Mesenteric fat pad (tissue), 1 donor: ENCODE data around the gene TMEM119. TPM values are rescaled to one million over a fixed set of nuclear protein-coding genes. Genes with fewer than 3 reads are reported as not detected.

Source experiments
- DNase-seq: peaks from one replicate; pipeline ENCODE4 v3.0.0-alpha.2; 2020; ENCODE audit warnings: low spot score
- long read RNA-seq: library from polyadenylated mRNA; unstranded; transcript quantifications from one replicate; pipeline ENCODE4 v2.0.0, GENCODE V29; 2020
- total RNA-seq: library from RNA; stranded (reverse); fragmentation: NEBNext Ultra II Directional; extraction: Animal tissue kit (Norgen Biotek cat#: 25700); gene quantifications from one replicate; pipeline ENCODE4 v1.2.1, GENCODE V29; 2021
- donor health status: DM: yes; HTN: yes; CAD: no.

Gene TMEM119
- total RNA-seq: 13.0 TPM
- long read RNA-seq, transcript TMEM119-201 (2 exons, 2,707 nt): major isoform, 23 of 54 reads
- long read RNA-seq, partial matches to known transcripts: 0 of 54 reads
- long read RNA-seq, other reads (novel, unspliced or antisense): 28 of 54 reads

- no peak for DNase-seq
These were observed at the start of gene TMEM119 for GRCh38 chr12:108597559-108598471. TMEM119 (minus strand) TSS chr12:108598084; CDS start chr12:108592383, 5,701 bp downstream.

DNA sequence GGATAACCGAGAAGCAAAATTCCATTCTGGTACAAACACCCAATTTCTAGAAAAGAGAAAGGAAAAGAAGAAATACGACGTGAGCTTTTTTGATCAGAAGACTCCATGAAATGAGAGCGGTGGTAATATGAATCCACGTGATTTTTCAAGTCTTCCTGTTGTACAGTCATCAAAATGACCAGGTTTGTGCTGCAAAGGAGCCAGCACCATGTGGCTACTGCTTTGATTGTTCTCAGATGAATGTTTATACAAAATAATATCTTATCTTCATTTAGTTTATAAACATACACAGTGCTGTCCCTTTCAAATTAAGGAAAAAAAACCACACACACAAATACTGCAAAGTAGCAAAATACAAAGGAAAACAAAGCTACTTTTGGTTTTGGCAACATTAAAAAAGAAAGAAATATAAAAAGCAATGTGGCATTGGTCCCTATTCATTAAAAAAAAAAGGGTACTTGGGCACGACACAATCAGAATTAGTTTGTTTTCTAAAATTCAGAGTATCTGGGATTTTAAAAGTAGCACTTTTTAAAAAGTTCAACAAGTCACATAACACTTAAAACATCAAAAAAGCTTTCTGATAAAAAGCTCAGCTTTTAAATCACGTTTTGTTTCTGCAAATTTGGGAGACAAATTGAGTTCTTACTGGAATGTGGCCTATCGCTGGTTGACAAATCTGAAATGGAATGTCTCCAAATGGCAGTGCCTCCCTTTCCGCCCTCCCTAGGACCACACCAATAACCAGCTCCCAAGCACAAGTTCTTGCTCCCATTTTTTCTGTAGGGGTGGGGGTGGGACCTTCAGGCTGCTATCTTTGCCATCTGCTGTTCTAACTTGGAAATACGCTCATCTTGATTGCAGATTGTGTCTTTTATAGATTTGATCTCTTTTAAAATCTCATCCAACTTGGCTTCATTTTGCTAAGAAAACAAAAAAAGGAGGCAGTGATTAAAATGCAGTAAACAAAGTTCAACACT lies 49.0 kb upstream of the TMEM119 start:
- DNase-seq: no peak

DNA sequence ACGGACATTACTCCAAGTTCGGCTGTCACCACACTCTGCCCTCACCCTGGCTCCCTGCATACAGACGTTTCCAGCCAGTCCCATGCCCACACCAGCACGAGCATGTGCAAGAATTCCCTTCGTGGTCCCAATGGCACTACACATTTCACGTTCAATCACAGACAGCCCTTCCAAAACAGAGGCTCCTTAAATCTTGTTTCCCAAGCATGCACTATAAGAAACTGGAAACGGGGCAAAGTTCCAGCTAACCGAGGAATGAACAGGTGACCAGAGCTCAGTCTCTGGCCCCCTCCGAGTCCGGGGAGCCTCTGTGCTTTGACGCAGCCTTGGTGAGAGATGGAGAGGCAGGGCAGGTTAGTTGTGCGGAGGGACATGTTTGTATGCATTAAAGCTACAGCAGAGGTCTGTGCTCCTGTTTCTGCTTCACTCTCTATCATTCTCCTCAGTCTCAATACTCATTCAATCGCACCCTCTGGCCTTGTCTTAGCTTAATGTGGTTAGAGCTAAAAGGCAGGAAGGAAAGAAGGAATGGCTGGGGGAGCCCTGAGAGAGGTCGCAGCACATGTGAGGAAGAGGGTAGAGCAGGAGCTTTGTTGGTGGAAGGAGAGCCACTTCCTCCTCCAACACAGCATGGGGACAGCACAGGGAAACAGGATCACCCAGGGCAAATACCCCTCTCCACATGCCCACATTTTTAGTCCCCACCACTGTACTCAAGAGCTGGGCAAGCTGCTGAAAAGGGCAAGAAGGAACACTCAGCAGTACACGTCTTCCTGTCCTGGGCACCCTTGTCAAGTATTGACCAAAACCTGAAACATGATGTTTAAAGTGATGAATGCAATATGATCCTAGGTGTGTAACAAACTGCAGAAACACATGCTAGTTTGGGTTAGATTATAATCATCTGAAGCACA lies 48.1 kb upstream of the TMEM119 start:
- DNase-seq: no peak

DNA sequence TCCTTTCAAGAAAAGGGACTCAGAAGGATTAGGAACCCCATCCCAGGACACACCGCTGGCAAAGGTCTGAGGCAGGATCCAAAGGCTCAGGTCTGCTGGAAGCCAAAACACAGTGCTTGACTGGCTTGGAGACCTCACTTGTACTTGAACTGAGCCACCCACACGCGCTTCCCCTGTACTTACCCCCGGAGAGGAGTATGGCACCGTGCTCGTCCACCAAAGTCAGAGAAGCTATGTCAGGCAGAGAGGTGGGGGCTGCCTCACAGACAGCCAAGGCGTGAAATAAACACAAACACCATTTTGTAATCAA lies 46.9 kb upstream of the TMEM119 start:
- DNase-seq: no peak

DNA sequence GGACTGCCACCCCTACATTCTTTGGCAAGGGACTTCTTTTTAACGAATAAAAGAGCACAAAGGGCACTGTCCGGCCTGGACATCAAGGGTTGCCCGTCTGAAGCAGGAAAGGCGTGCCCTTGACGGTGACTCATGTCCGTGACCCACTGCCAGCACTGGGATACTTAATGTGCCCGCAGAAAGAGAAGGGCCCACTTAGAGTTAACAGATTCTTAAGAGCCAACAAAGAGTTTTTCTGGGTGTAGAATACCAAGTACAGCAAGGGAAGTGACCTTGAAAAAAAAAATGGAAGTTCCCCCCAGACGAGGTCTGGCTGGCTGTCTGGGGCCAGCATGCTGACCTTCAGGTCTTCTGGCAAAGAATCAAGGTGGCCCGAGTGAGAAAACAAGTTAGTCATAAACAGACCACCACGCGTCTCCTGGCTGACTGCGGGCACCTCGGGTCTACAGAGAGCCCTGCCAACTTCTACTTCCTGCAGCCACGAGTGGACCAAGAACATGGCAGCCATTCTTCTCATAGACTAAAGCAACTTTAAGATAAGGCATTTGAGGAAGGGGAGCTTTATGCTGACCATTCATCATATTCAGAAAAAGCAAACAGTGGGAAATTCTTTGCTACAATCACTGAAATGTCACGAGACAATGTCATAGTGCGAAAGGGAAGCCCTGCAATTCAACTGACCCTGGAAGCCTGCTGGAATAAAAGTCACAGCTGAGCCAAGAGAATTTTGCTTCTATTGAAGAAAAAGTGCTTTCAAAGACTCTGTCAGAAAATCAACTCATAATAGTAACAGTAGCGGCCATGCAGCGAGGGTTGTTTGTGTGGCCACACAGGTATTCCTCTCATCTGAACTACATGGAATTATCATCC lies 46.3 kb upstream of the TMEM119 start:
- no peak for DNase-seq

- DNase-seq: no peak
These were observed 45.2 kb upstream of the TMEM119 start for GRCh38 chr12:108642899-108643654.

DNA sequence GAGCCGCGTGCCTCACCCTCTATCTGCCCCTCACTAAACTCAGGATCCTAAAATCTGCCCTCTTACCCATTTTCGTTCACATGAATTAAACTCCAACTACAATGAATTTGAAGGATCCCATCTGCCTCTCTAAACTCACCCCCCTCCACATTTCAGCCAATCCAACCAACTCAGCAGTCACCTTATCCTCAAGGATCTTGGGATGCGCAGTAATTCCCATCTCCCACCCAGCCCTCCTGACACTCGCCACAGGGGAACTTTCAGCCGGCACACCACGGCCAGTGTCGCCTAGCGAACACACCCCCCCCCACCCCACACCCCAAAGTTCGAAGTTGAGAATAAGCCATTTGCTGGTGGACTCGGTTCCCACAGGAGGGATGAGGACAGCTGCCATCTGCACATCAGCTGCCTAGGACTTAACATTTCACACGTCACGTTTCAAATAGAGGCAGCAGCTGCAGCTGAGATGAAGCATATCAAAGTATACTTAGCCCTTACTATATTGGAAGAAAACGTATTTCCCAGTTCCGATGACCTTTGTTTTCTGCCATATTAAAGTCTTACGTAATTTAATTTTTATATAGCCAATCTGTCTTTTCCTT lies 44.5 kb upstream of the TMEM119 start:
- no peak for DNase-seq

GRCh38 chr12:108641446-108642268 lies 43.8 kb upstream of the TMEM119 start:
- DNase-seq: no peak

DNA sequence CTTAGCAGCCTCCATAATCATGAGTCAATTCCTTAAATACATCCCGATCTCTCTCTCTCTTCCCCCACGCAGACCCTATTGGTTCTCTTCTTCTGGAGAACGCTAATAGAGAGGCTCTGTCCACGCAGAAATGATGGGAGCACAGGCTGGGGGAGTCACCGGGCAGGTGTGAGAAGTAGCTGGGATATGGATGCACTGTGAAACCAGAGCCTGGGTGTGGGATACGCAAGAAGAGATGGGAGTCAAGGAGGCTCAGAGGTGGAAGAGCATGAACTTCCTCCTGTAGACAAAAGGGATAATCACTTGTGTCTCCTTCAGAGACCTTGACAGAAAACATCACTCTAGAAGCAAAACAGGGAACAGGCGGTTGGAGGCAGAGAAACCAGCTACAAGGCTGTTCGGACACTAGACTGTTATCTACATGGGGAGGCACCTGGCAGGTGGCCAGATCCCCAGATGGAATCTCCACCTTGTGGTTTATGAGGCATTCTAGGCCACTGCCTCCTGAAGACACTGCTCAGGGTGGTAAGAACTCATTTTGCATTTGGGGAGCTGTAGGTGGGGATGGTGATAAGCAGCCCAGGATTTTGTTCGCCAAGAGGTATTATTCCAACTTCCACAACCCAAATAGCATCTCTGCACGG lies 43.0 kb upstream of the TMEM119 start:
- no peak for DNase-seq

DNA sequence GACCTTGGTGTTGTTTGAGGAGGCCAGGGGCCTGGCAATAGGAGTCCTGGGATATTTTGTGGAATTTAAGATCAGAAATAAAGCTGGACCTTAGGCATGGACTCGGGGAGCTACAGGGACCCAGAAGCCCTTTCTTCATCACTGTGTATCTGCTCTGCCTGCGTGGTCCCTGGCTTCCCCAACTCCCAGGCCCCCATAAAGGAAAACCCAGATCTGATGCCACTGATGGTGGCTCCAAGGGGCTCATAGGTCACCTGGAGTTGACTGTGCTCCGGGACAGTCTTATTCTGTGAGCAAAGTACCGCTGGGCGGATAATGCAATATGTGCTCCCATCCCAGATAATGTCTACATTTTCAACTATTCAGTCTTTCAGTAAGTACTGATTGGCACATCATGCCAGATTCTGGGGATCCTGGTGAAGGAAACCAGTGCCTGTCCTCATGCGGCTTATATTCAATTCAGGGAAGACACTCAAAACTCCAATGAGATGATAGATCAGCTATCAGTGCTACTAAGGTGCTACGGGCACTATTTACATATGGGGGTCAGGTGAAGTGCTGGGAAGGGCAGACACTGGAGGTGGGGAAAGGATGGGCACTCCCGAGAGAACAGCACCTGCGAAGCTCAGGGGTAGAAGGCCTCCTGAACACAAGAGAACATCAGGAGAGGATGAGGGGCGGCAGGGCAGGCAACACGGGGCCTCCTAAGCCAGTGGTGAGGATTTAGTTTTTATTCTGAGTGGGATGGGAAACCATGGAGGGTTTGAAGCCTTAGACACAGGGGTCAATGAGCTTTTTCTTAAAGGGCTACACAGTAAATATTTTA lies 41.3 kb upstream of the TMEM119 start:
- no peak for DNase-seq

DNA sequence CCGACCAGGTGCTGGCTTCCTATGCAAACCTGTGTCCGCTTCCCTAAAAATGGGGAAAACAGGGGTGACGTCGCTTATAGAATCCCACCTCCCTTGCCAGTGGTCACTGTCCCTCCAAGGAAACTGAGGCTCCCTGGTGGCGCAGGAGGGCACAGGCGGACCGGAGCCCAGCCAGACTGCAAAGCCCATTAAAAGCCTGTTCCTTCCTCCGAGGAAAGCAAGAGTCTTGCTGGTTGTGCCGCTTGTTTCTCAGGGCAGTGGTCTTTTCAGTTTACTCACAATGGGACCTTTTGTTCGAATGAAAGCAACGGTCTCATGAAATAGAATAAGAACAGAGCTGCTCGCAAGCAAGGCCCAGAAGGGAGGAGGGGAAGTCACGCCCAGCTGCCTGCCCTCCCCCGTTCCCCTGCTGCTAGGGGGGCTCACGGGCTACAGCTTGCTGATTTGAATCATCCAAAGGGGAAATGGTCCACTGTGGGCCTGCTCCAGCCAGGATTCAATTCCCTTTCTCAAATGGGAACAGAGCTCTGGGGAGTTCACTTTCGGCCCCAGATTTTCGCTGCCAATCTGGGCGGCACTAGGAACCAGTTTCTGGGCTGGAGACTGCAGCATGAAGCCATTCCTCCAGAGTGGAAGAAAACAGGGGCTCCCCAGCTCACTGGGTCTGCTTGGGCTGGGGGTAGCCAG lies 40.4 kb upstream of the TMEM119 start:
- DNase-seq: no peak

- DNase-seq: peak; percentile 64
These were observed 39.5 kb upstream of the TMEM119 start for GRCh38 chr12:108637222-108637971.

- no peak for DNase-seq
These were observed 38.3 kb upstream of the TMEM119 start for GRCh38 chr12:108635997-108636808.
